Activated CD4-positive, alpha-beta T cell treated with anti-CD3 and anti-CD28 coated beads, Interleukin-2, Interleukin-4, amounts not matched to agents 100 ng/mL and 50 ng/mL, durations not matched to agents 16 hours and 8 hours (primary cell): ENCODE measurements around the gene NPBWR2.

ENCODE experiments used
- DNase-seq: peaks from one replicate; pipeline ENCODE4 v3.0.0-alpha.2; 2020; ENCODE audit warnings: low spot score

Gene NPBWR2

GRCh38 chr20:64116541-64117431 lies 9.4 kb upstream of the NPBWR2 start:
- DNase-seq, result no peak

DNA sequence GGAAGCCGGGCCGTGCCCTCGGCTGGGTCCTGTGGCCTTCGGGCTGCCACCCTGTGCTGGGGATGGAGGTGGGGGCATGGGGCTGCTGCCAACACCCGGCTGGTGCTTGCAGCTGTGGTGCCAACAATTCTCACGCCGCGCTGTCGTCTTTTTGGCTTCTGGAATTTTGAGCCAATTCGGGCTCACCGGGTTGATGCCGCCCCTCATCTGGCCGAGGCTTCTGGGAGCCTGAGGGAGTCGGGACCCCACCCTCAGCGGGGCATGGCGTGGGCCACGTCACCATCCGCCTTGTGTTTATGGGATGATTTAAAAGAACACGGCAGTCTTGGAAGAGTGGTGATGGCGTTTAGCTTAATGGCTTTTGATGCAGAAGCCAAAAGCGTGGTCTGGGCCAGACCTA lies 8.7 kb upstream of the NPBWR2 start:
- no peak for DNase-seq

DNA sequence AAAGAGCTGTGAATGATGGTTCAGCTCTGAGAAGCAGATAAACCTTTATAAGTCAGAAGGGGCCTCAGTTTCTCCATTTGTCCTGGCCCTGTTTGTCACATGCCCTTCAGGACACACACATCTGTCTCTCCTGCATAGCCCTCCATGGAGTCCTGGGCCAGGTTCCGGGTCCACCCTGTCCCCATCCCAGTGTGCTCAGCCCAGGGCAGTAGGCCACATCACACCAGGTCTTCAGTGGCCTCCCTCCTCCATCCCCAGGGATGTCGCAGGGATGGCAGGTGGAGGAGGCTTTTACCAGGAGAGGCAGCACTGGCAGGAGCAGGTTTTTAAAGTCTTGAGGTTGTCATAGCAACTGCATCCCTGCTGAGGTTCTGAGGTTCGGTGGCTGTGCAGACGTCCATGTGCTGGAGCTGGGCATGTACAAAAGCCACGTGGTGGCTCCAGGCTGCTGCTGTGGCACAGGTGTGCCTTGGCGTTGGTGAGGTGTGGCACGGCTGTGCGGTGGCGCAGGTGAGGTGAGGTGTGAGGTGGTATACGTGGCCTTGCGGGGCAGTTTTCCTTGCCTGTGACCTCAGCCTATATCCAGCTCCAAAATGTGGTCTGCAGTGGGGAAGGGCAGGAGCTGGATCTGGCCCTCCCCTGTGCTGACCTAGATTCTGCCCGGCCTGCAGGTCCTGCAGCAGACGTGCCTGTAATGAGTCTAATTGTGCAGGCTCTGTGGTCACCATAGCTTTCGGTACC lies 8.0 kb upstream of the NPBWR2 start:
- DNase-seq, result no peak

DNA sequence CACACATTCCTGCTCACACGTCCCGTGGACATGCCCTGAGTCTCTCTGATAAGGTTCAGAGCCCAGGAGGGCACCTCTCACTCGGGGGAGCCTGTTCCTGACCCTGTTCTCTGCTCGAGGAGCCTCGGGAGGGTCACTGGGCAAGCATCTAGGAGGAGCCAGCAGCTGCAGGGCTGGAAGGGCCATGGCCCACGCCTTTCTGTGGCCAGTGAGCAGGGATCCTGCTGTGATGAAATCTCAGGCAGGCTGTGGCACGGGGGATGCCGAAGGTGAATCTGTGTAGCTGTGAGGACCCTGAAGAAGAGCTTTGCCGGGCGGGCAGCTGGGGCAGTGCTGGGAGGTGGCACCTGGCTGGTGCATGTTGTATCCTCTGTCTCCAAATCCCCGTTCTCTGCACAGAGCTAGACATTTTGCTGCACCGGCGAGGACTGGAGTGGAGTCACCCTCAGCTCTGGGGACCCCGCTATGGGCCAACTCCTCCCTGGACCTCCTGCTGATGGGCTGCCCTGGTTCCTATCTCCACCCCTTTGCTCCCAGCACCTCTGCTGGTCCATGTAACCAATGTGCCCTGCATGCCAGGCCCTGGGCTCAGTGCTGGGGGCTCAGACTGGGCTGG lies 7.1 kb upstream of the NPBWR2 start:
- DNase-seq, result no peak

GRCh38 chr20:64113796-64114355 lies 6.5 kb upstream of the NPBWR2 start:
- DNase-seq, result no peak

DNA sequence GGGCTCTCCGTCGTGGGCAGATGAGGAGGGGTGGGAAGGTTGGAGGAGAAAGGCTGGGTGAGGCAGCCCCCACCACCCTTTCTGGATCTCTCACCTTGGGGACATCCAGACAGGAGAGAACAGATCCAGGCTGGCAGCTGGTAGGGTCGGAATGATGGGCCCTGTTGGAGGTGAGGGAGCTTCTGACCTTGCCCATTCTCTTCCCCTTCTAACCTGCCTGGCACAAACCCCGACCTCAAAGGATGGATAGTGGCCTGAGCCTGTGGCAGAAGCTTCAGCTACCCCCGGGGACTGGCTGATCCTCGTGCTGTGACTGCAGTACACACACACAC lies 6.0 kb upstream of the NPBWR2 start:
- DNase-seq, result no peak

GRCh38 chr20:64112691-64113443 lies 5.5 kb upstream of the NPBWR2 start:
- no peak for DNase-seq

DNA sequence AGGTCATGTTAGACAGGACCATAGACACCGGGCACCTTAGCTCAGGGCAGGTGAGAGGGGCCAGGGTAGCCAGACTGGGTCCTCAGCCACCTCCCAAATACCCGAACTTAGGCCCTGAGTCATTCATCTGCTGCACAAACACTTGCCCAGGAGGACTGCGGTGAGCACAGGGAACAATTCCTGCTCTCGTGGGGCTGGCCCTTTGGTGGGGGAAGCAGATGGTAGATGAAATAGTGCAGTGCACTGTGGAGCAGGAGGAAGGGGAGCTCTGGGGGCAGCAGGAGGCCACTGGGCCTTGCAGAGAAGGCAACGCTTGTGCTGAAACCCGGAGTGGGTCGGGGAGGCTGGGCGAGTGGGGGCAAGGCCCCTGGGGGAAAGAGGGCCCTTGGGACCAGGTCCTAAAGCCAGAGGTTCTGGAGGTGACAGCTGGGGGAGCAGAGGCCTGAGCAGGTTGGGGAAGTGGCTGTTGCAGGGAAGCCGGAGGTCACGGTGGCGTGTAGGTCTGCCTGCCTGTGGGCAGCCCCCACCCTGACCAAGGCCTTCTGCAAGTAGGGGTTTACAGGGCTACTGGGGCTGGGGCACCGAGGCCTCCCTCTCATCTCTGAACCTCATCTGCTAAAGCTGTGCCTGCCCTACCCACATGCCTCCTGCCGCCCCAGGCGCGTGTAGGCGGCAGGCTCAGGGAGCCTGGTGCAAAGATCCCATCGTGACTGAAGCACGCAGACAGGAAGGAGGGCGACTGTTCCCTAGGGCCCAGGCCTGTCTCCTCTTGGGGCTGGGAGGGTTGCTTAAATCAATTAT lies 4.7 kb upstream of the NPBWR2 start:
- no peak for DNase-seq

DNA sequence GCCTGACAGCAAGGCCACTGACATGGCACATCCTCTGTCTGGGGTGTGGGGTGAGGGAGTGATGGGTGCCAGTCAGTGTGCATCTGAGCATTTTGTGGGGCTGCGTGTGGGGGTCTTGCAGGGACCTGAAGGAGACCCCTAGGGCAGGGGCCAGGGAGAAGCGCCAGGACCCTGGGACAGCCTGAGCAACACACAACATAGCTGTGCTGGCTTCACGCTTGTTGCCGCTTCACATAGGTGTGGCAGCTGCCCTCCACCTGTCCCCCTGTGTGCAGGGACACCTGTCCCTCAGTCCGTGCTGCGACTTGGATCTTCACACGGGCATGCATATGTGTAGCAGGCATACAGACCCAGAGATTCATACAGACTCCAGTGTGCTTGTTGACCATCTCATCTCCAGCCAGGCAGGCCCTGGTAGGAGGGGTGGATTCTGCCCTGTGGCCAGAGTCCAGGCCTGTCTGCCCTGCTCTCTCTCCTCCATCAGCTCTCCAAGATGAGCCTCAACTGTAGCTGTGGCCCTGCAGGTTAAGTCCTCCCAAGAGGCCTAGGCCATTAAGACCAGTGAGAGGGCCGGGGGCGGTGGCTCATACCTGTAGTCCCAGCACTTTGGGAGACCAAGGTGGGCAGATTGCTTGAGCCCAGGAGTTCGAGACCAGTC lies 3.2 kb upstream of the NPBWR2 start:
- no peak for DNase-seq

DNA sequence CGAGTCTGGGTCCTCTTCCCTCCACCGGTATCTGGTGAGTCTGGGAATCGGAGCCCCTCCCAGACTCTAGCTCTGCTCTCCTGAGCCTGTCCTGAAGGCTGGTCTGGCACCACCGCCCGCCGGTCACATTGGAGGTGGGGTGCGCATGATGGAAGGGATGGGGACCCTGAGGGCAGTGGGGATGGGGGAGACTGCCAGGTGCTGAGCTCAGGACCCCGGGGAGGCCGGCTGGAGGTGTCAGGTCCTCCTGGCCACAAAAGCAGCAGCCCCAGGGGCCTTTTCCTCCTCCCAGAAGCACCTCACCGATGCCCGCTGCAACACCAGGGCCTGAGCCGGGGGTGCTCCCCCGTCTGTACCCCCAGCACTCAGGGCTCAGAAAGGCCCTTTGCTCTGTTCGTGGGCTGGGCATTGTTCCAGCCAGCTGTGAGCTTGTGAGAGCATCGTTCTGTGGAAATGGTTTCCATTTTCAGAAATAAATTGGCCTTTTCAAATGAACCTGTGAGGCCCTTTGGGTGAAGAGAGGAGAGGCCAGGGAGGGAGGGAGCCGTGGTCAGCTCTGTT lies 2.5 kb upstream of the NPBWR2 start:
- DNase-seq, result no peak

DNA sequence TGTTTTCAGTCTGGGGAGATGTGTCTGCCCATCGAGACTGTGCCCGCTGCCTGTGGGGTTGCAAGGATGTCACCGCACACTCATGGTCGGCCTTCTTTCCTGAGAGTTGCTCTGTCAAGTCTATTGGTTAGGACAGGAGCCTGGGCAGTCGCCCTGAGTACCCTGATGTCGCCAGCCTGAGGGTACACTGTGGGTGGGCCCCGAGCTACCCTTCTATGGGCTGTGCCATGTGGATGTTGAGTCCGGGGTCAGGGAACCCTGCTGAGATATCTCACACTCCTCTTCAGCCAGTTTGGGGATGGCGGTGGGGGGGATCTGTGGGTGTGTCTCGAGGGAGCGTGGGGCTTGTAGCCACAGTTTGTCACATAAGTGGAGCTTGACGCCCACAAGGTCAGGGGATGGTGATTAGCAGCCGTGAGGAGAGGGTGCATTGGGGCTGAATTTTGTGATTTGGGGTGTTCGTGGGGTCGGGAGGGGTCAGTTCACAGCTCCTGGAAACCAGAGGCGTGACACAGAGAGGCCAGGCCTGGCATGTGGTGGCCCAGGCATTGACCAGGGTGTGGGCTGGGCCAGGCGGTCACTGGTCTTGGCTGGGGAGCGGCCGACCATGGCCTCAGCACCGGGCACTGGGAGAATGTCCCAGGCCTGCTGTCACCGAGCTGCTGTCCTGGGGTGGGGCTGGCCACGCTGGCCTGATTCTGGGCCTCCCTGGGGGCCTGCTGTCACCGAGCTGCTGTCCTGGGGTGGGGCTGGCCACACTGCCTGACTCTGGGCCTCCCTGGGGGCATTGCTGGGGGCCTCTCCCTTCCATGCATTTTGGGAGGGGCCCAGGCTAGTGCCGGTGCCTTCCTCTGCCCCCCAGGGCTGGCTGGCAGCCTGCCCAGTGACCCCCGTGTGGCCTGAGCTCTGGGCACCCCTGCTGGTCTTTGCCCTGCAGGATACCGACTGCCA lies 1.6 kb upstream of the NPBWR2 start:
- DNase-seq, result no peak

DNA sequence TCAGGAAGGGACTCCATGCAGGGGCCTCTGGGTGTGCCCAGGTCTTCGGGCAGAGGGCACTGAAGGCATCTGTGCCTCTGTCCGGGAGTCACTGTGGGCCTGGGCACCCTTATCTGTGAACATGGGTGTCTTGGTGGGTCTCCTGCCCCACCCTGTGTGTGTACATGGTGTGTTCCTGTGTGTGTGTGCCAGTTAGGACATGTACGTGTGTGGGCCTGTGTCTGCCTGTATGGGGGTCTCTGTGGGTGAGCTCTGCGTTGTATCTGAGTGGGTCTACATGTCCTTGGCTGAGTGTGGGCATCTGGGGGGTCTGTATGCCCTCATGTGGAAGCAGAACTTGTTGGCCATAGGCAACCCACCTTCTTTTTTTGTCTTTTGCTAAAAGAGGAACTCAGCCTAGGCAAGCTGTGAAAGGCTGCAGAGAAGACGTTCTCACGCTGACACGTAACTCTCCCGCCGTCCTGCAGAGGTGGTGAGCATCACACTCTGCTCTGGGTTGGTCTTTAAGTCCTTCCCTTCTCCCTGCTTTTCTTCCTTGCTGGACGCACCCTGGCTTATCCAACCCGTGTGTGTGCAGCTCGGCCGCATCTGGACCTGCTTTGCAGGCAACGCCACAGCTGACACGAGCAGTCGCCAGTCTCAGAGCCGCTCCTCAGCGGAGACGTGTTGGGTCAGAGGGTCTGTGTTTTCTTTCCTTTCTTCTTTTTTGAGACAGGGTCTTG lies 532 bp upstream of the NPBWR2 start:
- no peak for DNase-seq

DNA sequence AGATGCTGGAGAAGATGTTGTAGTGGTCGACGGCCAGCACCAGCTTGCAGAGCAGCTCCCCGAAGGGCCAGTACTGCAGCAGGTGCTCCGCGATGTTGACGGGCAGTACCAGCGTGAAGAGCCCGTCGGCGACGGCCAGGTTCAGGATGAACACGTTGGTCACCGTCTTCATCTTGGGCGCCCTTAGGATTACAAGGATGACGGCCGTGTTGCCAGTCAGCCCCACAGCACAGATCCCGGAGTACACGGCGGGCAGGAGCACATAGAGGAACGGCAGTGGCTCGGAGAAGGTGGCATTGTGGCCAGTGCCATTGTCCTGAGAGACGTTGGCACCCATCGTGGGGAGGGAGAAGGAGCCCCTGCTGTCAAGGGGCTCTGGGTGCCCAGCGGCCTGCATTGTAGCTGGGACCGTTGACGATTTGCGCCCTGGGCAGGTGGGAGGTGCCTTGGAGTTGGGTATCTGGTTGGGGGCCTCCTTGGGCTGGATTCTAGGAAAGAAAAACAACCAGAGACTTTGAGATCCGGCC lies 867 bp downstream of the NPBWR2 start:
- no peak for DNase-seq

GRCh38 chr20:64105846-64106434 lies 1.4 kb downstream of the NPBWR2 start:
- DNase-seq, result no peak

DNA sequence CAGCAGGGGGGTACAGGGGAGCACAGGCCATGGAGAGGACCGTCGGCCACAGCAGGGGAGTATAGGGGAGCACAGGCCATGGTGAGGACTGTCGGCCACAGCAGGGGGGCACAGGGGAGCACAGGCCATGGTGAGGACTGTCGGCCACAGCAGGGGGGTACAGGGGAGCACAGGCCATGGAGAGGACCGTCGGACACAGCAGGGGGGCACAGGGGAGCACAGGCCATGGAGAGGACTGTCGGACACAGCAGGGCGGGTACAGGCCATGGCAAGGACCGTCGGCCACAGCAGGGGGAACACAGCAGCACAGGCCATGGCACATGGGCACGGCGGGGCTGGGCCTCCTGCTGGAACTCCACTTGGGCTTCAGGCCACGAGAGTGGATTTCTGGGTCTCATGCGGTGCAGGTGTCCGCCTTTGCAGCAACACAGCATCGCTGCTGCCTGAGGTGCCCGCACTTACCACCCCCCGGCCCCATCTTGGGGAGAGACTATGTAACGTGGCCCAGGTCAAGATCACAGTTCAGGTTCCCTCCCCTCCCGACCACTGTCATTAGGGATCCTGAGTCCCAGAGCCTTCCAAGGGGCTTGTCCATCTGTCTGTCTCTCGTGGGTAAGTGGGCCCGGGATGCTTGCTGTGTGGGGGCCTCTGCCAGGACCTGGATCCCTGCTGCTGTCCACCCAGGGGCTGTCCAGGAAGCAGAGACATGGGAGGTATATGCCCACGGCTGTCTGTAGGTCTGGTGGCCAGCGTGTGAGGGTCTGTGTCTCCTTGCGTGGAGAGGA lies 2.5 kb downstream of the NPBWR2 start:
- no peak for DNase-seq

GRCh38 chr20:64103871-64104666 lies 3.3 kb downstream of the NPBWR2 start:
- no peak for DNase-seq
